Upper lobe of left lung (tissue), 6 donors: Measurements from ENCODE around the gene ANKMY1. TPM values are rescaled to one million over a fixed set of nuclear protein-coding genes. Genes with fewer than 3 reads are reported as not detected.

Experiments
- ATAC-seq, 2 donors: fragments of 200-7000 bp; cut with Tn5 transposase; one replicate each; pipeline ENCODE4 v1.9.1; 2022; ENCODE audit warnings: mild to moderate bottlenecking in 2 of 2, moderate library complexity in 2 of 2; ENCODE audit not compliant: low FRiP score in 2 of 2
- DNase-seq, 2 donors: peaks; one replicate each; pipeline ENCODE4 v3.0.0-alpha.2; 2019 to 2020
- H3K27ac ChIP-seq, 4 donors: fragments of 200-600 bp; sonication (generic); one replicate each; pipeline ENCODE4 v1.5.1; 2016 to 2019
- H3K27me3 ChIP-seq, 4 donors: fragments of 200-600 bp; sonication (generic); one replicate each; pipeline ENCODE4 v1.5.1; 2017 to 2019
- H3K36me3 ChIP-seq, 4 donors: fragments of 200-600 bp; sonication (generic); one replicate each; pipeline ENCODE4 v1.5.1; 2016 to 2019
- H3K4me1 ChIP-seq, 4 donors: fragments of 200-600 bp; sonication (generic); one replicate each; pipeline ENCODE4 v1.5.1; 2018 to 2019
- H3K4me3 ChIP-seq, 4 donors: fragments of 200-600 bp; sonication (generic); one replicate each; pipeline ENCODE4 v1.5.1; 2017 to 2019; ENCODE audit warnings: mild to moderate bottlenecking in 2 of 4, moderate library complexity in 1 of 4
- H3K9me3 ChIP-seq, 4 donors: fragments of 200-600 bp; sonication (generic); one replicate each; pipeline ENCODE4 v1.5.1; 2018 to 2019
- CTCF ChIP-seq, 6 experiments: fragments of 450-650 bp in 4 of 6; fragments of 200-600 bp in 2 of 6; sonication (generic) in 2 of 6; IDR thresholded peaks; one replicate each; pipeline ENCODE4 v1.5.1; 2016 to 2019; ENCODE audit warnings: antibody characterized with exemption in 6 of 6
- EP300 ChIP-seq, 4 donors: sonication (generic); formaldehyde crosslinking; IDR thresholded peaks; one replicate each; pipeline ENCODE4 v1.5.1; 2017; ENCODE audit warnings: antibody characterized with exemption in 4 of 4, control low read depth in 2 of 4
- POLR2A ChIP-seq, 4 donors: fragments of 450-650 bp; IDR thresholded peaks; one replicate each; pipeline ENCODE4 v1.5.1; 2016 to 2017; ENCODE audit warnings: antibody characterized with exemption in 4 of 4, mild to moderate bottlenecking in 2 of 4
- POLR2AphosphoS5 ChIP-seq, 2 donors: sonication (generic); formaldehyde crosslinking; IDR thresholded peaks; one replicate each; pipeline ENCODE4 v1.5.1; 2017; ENCODE audit warnings: antibody characterized with exemption in 2 of 2
- WGBS, 2 donors: methylation state at CpG; one replicate each; pipeline ENCODE4 v1.1.5; 2017 to 2018; 5-methylcytosine and 5-hydroxymethylcytosine counted together
- small RNA-seq, 4 donors: library from RNA; depleted of rRNA; stranded (forward); fragments of <200 nt; gene quantifications; one replicate each; pipeline ENCODE3, GENCODE V24; 2016
- total RNA-seq, 6 donors: library from RNA; depleted of rRNA in 4 of 6; stranded (reverse); fragments of >200 nt in 4 of 6; gene quantifications; one replicate each; pipeline versions ENCODE4 v1.1.0 to v1.2.1, GENCODE V29; 2016 to 2021
- donor health status: DM: no; HTN: no; CAD: no; lungs with moderate emphysema.
- donor health status: DM: no; HTN: yes; CAD: no; lungs with severe emphysema.

ANKMY1 gene
- total RNA-seq, 6 donors from 2014 or later = 23.7 to 97.4 (median 26.9) TPM

- H3K36me3 ChIP-seq = no peaks in the 10 kb centered on the region
- H3K4me1 ChIP-seq = peaks cover 4 to 13% (median 7%) of the 10 kb centered on the region in 4 donors
- 81 to 86% methylated on average over 5 of the region's 5 CpGs for WGBS, 2 donors
- no peaks in the 10 kb centered on the region for H3K27me3 ChIP-seq
- ATAC-seq (no peak), DNase-seq (peak in 1 of 2 donors; percentile 15)
- H3K27ac ChIP-seq = no peak overlapping the region
- no peak for TF ChIP-seq POLR2A (IDR thresholded peaks at IDR 0.05)
- TF ChIP-seq CTCF (IDR thresholded peaks at IDR 0.05) = no peak
- no peak for TF ChIP-seq POLR2AphosphoS5 (IDR thresholded peaks at IDR 0.05)
- no peak for TF ChIP-seq EP300 (IDR thresholded peaks at IDR 0.05)
- H3K4me3 ChIP-seq = no peak overlapping the region
- H3K9me3 ChIP-seq = no peaks in the 10 kb centered on the region
Measured at GRCh38 chr2:240430595-240430994, 127.2 kb downstream of the ANKMY1 start.

- ATAC-seq (no peak), DNase-seq (peak; percentile 18 to 62)
- Histone ChIP-seq H3K36me3 (no peaks in the 10 kb centered on the region), H3K27me3 (no peaks in the 10 kb centered on the region), H3K27ac (no peak overlapping the region), H3K4me3 (no peak overlapping the region), H3K9me3 (no peaks in the 10 kb centered on the region), H3K4me1 (peaks cover 4 to 9% (median 6%) of the 10 kb centered on the region in 4 donors)
- 89 to 91% methylated on average over 10 to 11 of the region's 14 CpGs for WGBS, 2 donors
- TF ChIP-seq POLR2A (IDR thresholded peaks at IDR 0.05) (no peak), EP300 (IDR thresholded peaks at IDR 0.05) (no peak), CTCF (IDR thresholded peaks at IDR 0.05) (no peak), POLR2AphosphoS5 (IDR thresholded peaks at IDR 0.05) (no peak)
Measured at GRCh38 chr2:240429872-240430491, 127.8 kb downstream of the ANKMY1 start.

Small RNA genes within 50 kb of the gene (small RNA-seq; reads per million reads assigned to genes)
- gene MIR149 = 1.0 to 4.3 (median 1.5) reads per million in 4 donors

Other genes with a start within 250 kb of the ANKMY1 start
- 10 to 100 TPM; 16.8 to 45.5 (median 33.2) TPM for gene GPC1, start 122.3 kb downstream of the ANKMY1 start, total RNA-seq
- 10 to 100 TPM in 1 of 6 donors, 1 to 10 TPM in 5; 3.2 to 30.4 (median 5.7) TPM for gene DUSP28, start 2.4 kb upstream of the ANKMY1 start, total RNA-seq
- 100 to 1,000 TPM in 5 of 6 donors, 10 to 100 TPM in 1; 71.0 to 264 (median 123) TPM for gene RNPEPL1, start 10.5 kb upstream of the ANKMY1 start, total RNA-seq
- gene CAPN10, start 28.7 kb upstream of the ANKMY1 start, total RNA-seq = 100 to 1,000 TPM in 1 of 6 donors, 10 to 100 TPM in 5; 35.3 to 118 (median 38.9) TPM
- 10 to 100 TPM in 1 of 6 donors, 1 to 10 TPM in 5; 1.9 to 14.7 (median 4.6) TPM for gene GPR35, start 67.5 kb upstream of the ANKMY1 start, total RNA-seq
- not detected for gene AQP12B, start 124.9 kb upstream of the ANKMY1 start, total RNA-seq
- gene AQP12A, start 133.9 kb upstream of the ANKMY1 start, total RNA-seq = not detected